Thoracic aorta (tissue), 2 donors: Measurements from ENCODE around the gene LPA. TPM values are rescaled to one million over a fixed set of nuclear protein-coding genes. Genes with fewer than 3 reads are reported as not detected.
"Not testable (repeated sequence)": the region's sequence is repeated elsewhere in the genome, so short reads cannot be mapped to it uniquely, and the experiment has no call there.

Experiments used
- ATAC-seq: fragments of 150-250 bp; one replicate; pipeline ENCODE4 v1.8.0; 2017; ENCODE audit warnings: low read depth; ENCODE audit not compliant: insufficient number of reproducible peaks, low FRiP score
- DNase-seq: peaks from one replicate; pipeline ENCODE4 v3.0.0-alpha.2; 2020; ENCODE audit warnings: low spot score
- H3K27ac ChIP-seq, 2 donors: fragments of 200-600 bp; sonication (generic); 1 replicate in 1 of 2; 2 replicates in 1 of 2; pipeline ENCODE4 v1.5.1; 2016; ENCODE audit warnings: mild to moderate bottlenecking in 2 of 2, moderate library complexity in 2 of 2
- H3K27me3 ChIP-seq: fragments of 200-600 bp; sonication (generic); replicated peaks from 2 replicates; pipeline ENCODE4 v1.6.0; 2016; ENCODE audit warnings: mild to moderate bottlenecking; ENCODE audit not compliant: insufficient read depth
- H3K36me3 ChIP-seq: fragments of 200-600 bp; sonication (generic); one replicate; pipeline ENCODE4 v1.5.1; 2016
- H3K4me1 ChIP-seq, 2 donors: fragments of 200-600 bp; sonication (generic); 1 replicate in 1 of 2; 2 replicates in 1 of 2; pipeline versions ENCODE4 v1.5.1 to v1.6.0; 2016; ENCODE audit warnings: low read depth in 2 of 2, mild to moderate bottlenecking in 1 of 2; ENCODE audit not compliant: control insufficient read depth in 1 of 2
- H3K4me3 ChIP-seq: fragments of 200-600 bp; sonication (generic); 2 replicates; pipeline ENCODE4 v1.5.1; 2016; ENCODE audit warnings: mild to moderate bottlenecking
- H3K9me3 ChIP-seq: fragments of 200-600 bp; sonication (generic); 2 replicates; pipeline ENCODE4 v1.5.1; 2016
- total RNA-seq, 2 donors: library from RNA; depleted of rRNA; stranded (reverse); fragments of >200 nt; gene quantifications; one replicate each; pipeline versions ENCODE4 v1.1.0 to v1.2.3, GENCODE V29; 2016
- TF ChIP-seq, protein P1 (sequence below): fragments of 200-600 bp; sonication (generic); IDR thresholded peaks from one replicate; pipeline ENCODE4 v1.5.1; 2019; ENCODE audit warnings: antibody characterized with exemption

LPA gene
- total RNA-seq, 2 donors from 2014 or later, result not detected

DNA sequence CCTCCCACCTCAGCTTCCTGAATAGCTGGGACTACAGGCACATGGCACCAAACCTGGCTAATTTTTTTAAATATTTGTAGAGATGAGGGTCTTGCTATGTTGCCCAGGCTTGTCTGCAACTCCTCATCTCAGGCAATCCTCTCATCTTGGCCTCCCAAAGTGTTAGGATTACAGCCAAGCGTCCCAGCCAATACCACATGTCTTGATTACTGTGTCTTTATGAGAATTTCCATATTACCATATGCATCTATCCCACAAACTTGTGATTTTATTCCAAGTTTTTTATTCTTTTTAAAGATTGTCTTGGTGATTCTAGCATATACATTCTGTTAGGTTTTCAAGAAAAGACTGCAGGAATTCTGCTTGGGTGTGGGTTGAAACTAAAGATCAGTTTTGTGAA lies 82.7 kb downstream of the LPA start:
- no peaks in the 10 kb centered on the region for H3K4me1 ChIP-seq
- no peaks in the 10 kb centered on the region for H3K27me3 ChIP-seq
- no peaks in the 10 kb centered on the region for H3K36me3 ChIP-seq
- DNase-seq (no peak), ATAC-seq (no peak)
- H3K4me3 ChIP-seq, result no peak overlapping the region
- peaks cover 3% of the 10 kb centered on the region for H3K9me3 ChIP-seq
- no peak overlapping the region for H3K27ac ChIP-seq
- TF ChIP-seq, protein P1, sequence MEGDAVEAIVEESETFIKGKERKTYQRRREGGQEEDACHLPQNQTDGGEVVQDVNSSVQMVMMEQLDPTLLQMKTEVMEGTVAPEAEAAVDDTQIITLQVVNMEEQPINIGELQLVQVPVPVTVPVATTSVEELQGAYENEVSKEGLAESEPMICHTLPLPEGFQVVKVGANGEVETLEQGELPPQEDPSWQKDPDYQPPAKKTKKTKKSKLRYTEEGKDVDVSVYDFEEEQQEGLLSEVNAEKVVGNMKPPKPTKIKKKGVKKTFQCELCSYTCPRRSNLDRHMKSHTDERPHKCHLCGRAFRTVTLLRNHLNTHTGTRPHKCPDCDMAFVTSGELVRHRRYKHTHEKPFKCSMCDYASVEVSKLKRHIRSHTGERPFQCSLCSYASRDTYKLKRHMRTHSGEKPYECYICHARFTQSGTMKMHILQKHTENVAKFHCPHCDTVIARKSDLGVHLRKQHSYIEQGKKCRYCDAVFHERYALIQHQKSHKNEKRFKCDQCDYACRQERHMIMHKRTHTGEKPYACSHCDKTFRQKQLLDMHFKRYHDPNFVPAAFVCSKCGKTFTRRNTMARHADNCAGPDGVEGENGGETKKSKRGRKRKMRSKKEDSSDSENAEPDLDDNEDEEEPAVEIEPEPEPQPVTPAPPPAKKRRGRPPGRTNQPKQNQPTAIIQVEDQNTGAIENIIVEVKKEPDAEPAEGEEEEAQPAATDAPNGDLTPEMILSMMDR, result no peak

DNA sequence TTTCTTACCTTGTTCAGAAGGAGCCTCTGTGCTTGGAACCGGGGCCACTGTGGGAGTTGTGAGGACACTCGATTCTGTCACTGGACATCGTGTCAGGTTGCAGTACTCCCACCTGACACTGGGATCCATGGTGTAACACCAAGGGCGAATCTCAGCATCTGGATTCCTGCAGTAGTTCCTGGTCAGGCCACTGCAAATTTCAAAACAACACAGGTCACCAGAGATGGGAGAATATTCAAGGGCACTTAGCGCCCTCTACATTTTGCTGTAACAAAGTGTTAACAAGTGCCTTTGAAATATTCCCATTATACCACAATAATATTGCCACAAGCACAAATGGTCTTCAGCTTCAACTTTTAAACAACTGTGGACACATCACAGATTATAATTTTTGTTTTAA lies 85.6 kb downstream of the LPA start:
- H3K9me3 ChIP-seq, H3K27me3 ChIP-seq, DNase-seq, ATAC-seq, H3K4me3 ChIP-seq, H3K27ac ChIP-seq, H3K4me1 ChIP-seq, H3K36me3 ChIP-seq: not testable (repeated sequence)

DNA sequence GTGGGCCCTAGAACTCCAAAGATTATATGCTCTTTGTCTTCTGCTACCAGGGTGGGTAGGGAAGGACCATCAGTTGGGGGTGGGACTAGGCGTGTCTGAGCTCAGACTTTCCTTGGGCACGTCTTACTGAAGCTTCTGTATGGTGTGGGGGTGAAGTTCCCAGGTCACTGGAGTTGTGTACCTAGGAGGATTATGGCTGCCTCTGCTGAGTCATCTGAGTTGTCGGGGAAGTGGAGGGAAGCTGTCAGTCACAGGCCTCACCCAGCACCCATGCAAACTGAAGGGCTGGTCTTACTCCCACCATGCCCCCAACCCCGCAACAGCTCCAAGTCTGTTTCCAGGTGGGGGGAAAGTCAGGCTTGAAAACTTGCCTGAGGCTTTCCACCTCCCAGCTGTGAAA lies 90.1 kb downstream of the LPA start:
- TF ChIP-seq, protein P1, result no peak
- Histone ChIP-seq H3K9me3 (no peaks in the 10 kb centered on the region), H3K4me1 (no peaks in the 10 kb centered on the region), H3K27ac (no peak overlapping the region), H3K27me3 (no peaks in the 10 kb centered on the region), H3K4me3 (no peak overlapping the region), H3K36me3 (no peaks in the 10 kb centered on the region)
- no peak for ATAC-seq
- DNase-seq, result no peak

DNA sequence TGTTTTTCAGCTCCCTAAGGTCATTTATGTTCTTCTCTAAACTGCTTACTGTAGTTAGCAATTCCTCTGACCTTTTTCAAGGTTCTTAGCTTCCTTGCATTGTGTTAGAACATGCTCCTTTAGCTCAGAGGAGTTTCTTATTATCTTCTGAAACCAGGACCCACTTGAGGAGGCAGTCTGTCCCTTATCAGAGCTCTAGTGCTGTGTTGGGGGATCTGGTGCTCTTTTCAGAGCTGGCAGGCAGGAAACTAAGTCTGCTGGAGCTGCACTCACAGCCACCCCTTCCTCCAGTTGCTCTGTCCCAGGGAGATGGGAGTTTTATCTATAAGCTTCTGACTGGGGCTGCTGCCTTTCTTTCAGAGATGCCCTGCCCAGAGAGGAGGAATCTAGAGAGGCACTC lies 92.9 kb downstream of the LPA start:
- not testable (repeated sequence) for ATAC-seq, H3K4me1 ChIP-seq, DNase-seq, H3K27me3 ChIP-seq, H3K27ac ChIP-seq, H3K4me3 ChIP-seq, H3K36me3 ChIP-seq, H3K9me3 ChIP-seq

DNA sequence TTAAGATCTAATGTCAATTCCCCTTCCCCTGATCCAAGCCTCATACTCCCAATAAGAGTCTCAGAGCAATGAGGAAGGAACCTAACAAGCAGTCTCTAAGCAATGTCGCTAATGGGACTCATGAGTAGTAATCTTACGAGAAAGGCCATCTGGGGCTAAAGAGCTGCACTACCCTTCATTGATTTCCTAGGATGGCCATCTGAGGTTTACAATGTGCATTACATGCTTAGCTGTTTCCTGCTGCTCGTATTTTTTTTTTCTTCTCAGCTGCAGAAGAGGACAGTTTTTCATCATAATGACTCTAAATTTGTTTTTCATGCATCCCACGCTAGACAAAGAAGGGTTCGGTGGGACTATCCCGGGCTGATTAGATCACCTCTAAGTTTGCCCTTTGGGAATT lies 119.3 kb downstream of the LPA start:
- no peaks in the 10 kb centered on the region for H3K9me3 ChIP-seq
- H3K4me1 ChIP-seq, result no peaks in the 10 kb centered on the region
- ATAC-seq (no peak), DNase-seq (no peak)
- no peaks in the 10 kb centered on the region for H3K36me3 ChIP-seq
- no peak overlapping the region for H3K27ac ChIP-seq
- no peaks in the 10 kb centered on the region for H3K27me3 ChIP-seq
- TF ChIP-seq, protein P1, result no peak
- no peak overlapping the region for H3K4me3 ChIP-seq

DNA sequence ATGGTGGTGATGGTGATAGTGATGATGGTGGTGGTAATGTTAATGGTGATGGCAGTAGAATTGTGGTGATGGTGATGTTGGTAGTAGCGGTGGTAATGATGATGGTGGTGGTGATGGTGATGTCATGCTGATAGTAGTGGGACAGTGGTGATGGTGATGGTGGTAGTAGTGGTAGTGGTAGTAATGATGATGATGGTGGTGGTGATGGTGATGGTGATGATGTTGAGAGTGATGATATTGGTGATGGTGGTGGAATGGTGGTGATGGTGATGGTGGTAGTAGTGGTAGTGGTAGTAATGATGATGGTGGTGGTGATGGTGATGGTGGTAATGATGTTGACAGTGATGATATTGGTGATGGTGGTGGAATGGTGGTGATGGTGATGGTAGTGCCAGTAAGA lies 128.8 kb downstream of the LPA start:
- DNase-seq (no peak), ATAC-seq (no peak)
- Histone ChIP-seq H3K27ac (no peak overlapping the region), H3K4me1 (no peaks in the 10 kb centered on the region), H3K36me3 (no peaks in the 10 kb centered on the region), H3K4me3 (no peak overlapping the region), H3K9me3 (no peaks in the 10 kb centered on the region), H3K27me3 (no peaks in the 10 kb centered on the region)
- TF ChIP-seq, protein P1, result no peak
